ENCODE measurements around the gene VIM. TPM values are rescaled to one million over a fixed set of nuclear protein-coding genes. Genes with fewer than 3 reads are reported as not detected.

Gene VIM
- total RNA-seq, 2 donors from 2014 or later = 293 to 1,683 TPM

DNA sequence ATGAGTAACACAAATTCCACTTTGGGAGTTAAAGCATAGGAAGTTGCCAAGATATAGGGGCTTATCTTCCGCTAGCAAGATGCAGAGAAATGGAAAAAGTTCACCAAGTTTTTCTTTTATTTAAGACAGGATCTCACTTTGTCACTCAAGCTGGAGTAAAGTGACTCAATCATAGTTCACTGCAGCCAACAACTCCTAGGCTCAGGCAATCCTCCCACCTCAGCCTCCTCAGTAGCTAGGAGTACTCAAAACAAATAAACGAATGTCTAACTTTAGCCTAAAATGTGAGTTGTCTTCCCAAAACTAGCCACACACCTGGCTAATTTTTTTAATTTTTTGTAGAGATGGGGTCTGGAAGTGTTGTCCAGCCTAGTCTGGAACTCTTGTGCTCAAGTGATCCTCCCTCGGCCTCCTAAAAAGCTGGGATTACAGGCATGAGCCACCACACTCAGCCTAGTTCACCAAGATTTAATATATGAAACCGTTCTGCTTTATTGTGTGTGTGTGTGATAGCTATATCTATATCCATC is 9.9 kb downstream of the VIM start:
- Histone ChIP-seq H3K4me1 (replicated peaks) (no peaks in the 10 kb centered on the region), H3K9me3 (no peaks in the 10 kb centered on the region), H3K36me3 (peaks cover 0 to 3% of the 10 kb centered on the region in 2 donors), H3K4me3 (no peak overlapping the region), H3K27ac (no peak overlapping the region), H3K27me3 (replicated peaks; ENCODE audit: insufficient read depth) (no peaks in the 10 kb centered on the region)
- intact Hi-C loops (cut with DNase I) = no loop called here
- no peak for DNase-seq (ENCODE audit: low spot score)
- no peak for TF ChIP-seq CTCF (IDR thresholded peaks at IDR 0.05)
- WGBS = 90% methylated on average over 4 of the region's 4 CpGs

- Histone ChIP-seq H3K4me3 (no peak overlapping the region), H3K9me3 (no peaks in the 10 kb centered on the region), H3K4me1 (replicated peaks) (no peaks in the 10 kb centered on the region), H3K36me3 (peaks cover 0 to 3% of the 10 kb centered on the region in 2 donors), H3K27me3 (replicated peaks; ENCODE audit: insufficient read depth) (no peaks in the 10 kb centered on the region), H3K27ac (no peak overlapping the region)
- intact Hi-C loops (cut with DNase I) = no loop called here
- no peak for DNase-seq (ENCODE audit: low spot score)
- 66% methylated on average over 12 of the region's 12 CpGs for WGBS
- TF ChIP-seq POLR2A (IDR thresholded peaks at IDR 0.05) (no peak), POLR2AphosphoS5 (IDR thresholded peaks at IDR 0.05) (no peak), CTCF (IDR thresholded peaks at IDR 0.05) (no peak)
Measured at GRCh38 chr10:17238445-17239291, 10.6 kb downstream of the VIM start.

- no peaks in the 10 kb centered on the region for H3K9me3 ChIP-seq
- no peak overlapping the region for H3K4me3 ChIP-seq
- intact Hi-C loops (cut with DNase I) = no loop called here
- H3K4me1 ChIP-seq (replicated peaks) = no peaks in the 10 kb centered on the region
- no peaks in the 10 kb centered on the region for H3K27me3 ChIP-seq (replicated peaks; ENCODE audit: insufficient read depth)
- no peak overlapping the region for H3K27ac ChIP-seq
- no peak for DNase-seq (ENCODE audit: low spot score)
- H3K36me3 ChIP-seq = peaks cover 0 to under 1% of the 10 kb centered on the region in 2 donors
- TF ChIP-seq POLR2A (IDR thresholded peaks at IDR 0.05) = no peak
- TF ChIP-seq CTCF (IDR thresholded peaks at IDR 0.05) = no peak
- TF ChIP-seq POLR2AphosphoS5 (IDR thresholded peaks at IDR 0.05) = no peak
- WGBS = 90% methylated on average over 6 of the region's 6 CpGs
Measured at GRCh38 chr10:17239345-17240085, 11.5 kb downstream of the VIM start.

DNA sequence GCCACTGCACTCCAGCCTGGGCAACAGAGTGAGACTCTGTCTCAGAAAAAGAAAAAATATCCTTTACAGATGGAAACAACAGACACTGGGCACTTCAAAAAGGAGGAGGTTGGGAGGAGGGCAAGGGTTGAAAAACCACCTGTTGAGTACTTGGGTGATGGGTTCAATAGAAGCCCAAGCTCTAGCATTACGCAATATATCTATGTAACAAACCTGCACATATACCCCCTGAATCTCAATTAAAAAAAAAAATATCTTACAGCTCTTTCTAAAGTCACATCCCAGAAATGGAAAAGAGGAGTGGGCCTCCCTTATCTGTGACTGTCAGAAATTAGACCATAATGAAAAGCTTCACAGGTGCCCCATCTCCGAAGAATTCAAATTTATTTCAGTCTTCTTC is 12.1 kb downstream of the VIM start:
- H3K36me3 ChIP-seq = no peaks in the 10 kb centered on the region

More for the DNA sequence above, 12.1 kb downstream of the VIM start:
- Histone ChIP-seq H3K4me1 (replicated peaks) (no peaks in the 10 kb centered on the region), H3K27ac (no peak overlapping the region), H3K9me3 (no peaks in the 10 kb centered on the region), H3K4me3 (no peak overlapping the region), H3K27me3 (replicated peaks; ENCODE audit: insufficient read depth) (no peaks in the 10 kb centered on the region)
- 95% methylated on average over 2 of the region's 2 CpGs for WGBS
- intact Hi-C loops (cut with DNase I) = no loop called here
- no peak for TF ChIP-seq POLR2A (IDR thresholded peaks at IDR 0.05)
- TF ChIP-seq CTCF (IDR thresholded peaks at IDR 0.05) = no peak
- DNase-seq (ENCODE audit: low spot score) = no peak
